GM23248 (cell line): ENCODE results near the gene KRT9.

Source experiments
- EZH2 ChIP-seq: fragments of 200-600 bp; sonication (generic); IDR thresholded peaks from 2 replicates; pipeline ENCODE4 v1.6.1; 2018; ENCODE audit warnings: antibody characterized with exemption, mild to moderate bottlenecking; ENCODE audit not compliant: insufficient read depth, poor library complexity, severe bottlenecking
- EZH2phosphoT487 ChIP-seq: fragments of 200-600 bp; sonication (generic); IDR thresholded peaks from 2 replicates; pipeline ENCODE4 v1.6.1; 2018; ENCODE audit warnings: antibody characterized with exemption, moderate library complexity, mild to moderate bottlenecking, low read depth; ENCODE audit not compliant: insufficient read depth

- TF ChIP-seq EZH2 (no peak), EZH2phosphoT487 (no peak)
Measured at GRCh38 chr17:41549596-41550039, 22.2 kb downstream of the KRT9 start.
